Measurements from ENCODE around the gene OR4C13. TPM values are rescaled to one million over a fixed set of nuclear protein-coding genes. Genes with fewer than 3 reads are reported as not detected.

OR4C13 gene
- total RNA-seq = not detected in 2 replicates

GRCh38 chr11:49952091-49952490 lies at the start of gene OR4C13:
Gene OR4C13 (plus strand): TSS chr11:49952391. CDS start chr11:49952423, 32 bp downstream.

GRCh38 chr11:49982435-49982834 lies 30.2 kb downstream of the OR4C13 start, which contains the start of gene OR4C12:
Gene OR4C12 (minus strand): TSS chr11:49982535. CDS start chr11:49982501, 34 bp downstream.

Other genes with a start within 250 kb of the OR4C13 start
- not detected in 2 replicates for gene OR4C12, start 30.1 kb downstream of the OR4C13 start, total RNA-seq
- not detected in 2 replicates for gene OR4C45, start 80.5 kb downstream of the OR4C13 start, total RNA-seq

Data from uterine smooth muscle cell (primary cell).